ENCODE data around the gene CDC34. TPM values are rescaled to one million over a fixed set of nuclear protein-coding genes. Genes with fewer than 3 reads are reported as not detected.

The CDC34 gene
- total RNA-seq, 1 donor from 2014 or later: 126 TPM

- Mint-ChIP-seq H3K27me3 (ENCODE audit: unreplicated experiment) (peaks cover 20% of the 10 kb centered on the region), H3K4me3 (ENCODE audit: unreplicated experiment) (no peak overlapping the region), H3K27ac (ENCODE audit: unreplicated experiment) (no peak overlapping the region), H3K36me3 (ENCODE audit: low read depth, unreplicated experiment) (peaks cover 15% of the 10 kb centered on the region), H3K9me3 (ENCODE audit: unreplicated experiment) (no peaks in the 10 kb centered on the region), H3K4me1 (ENCODE audit: unreplicated experiment) (peaks cover 9% of the 10 kb centered on the region)
- no peak for TF ChIP-seq CTCF (IDR thresholded peaks at IDR 0.05; ENCODE audit: unreplicated experiment)
- no peak for DNase-seq (ENCODE audit: low spot score)
These were observed 13.6 kb upstream of the CDC34 start for GRCh38 chr19:517721-518597.

DNA sequence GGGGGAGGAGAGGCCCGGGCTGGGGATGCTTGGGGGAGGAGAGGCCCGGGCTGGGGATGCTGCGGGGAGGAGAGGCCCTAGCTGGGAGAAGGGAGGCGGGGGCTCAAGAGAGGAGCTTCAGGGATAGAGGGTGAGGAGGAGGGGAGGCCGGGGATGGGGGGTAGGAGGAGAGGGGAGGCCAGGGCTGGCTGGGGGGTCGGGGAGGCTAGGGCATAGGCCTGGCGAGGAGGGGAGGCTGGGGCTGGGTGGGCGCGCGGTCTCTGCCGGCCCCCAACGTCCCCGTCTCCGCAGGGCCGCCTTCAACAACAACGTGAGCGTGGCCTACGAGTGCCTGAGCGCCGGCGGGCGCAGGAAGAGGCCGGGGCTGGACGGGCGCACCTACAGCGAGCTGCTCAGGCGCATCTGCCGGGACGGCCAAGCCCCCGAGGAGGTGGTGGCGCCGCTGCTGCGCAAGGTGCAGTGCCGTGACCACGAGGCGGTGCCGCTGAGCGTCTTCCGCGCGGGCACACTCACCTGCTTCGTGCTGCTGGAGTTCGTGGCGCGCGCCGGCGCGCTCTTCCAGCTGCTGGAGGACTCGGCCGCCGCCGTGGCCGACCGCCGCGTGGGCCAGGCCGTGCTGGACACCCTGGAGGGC, 12.8 kb upstream of the CDC34 start:
- no peak for TF ChIP-seq CTCF (IDR thresholded peaks at IDR 0.05; ENCODE audit: unreplicated experiment)
- H3K9me3 Mint-ChIP-seq (ENCODE audit: unreplicated experiment): no peaks in the 10 kb centered on the region
- H3K27ac Mint-ChIP-seq (ENCODE audit: unreplicated experiment): no peak overlapping the region
- H3K4me1 Mint-ChIP-seq (ENCODE audit: unreplicated experiment): peaks cover 9% of the 10 kb centered on the region
- H3K36me3 Mint-ChIP-seq (ENCODE audit: low read depth, unreplicated experiment): peaks cover 10% of the 10 kb centered on the region
- peaks cover 20% of the 10 kb centered on the region for H3K27me3 Mint-ChIP-seq (ENCODE audit: unreplicated experiment)
- no peak overlapping the region for H3K4me3 Mint-ChIP-seq (ENCODE audit: unreplicated experiment)
- no peak for DNase-seq (ENCODE audit: low spot score)

DNA sequence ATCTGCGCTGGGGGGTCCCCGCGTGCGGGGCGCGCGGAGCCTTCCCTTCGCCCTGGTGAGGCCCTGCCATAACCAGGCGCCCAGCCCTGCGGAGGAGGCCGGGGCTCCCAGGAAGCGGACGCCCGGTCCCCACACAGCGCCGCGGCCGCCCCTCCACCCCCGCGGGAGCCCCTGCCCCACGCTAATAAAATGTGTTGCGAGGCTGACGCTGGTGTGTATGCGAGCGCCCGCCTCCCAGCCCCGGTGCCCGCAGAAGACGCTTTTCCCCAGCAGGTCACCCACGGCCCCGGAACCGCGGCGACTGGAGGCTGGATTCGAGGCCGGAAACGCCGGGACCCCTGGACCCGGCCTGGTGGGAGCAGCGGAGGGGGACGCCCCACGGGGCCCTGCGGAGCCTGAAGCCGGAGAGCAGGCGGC, 12.1 kb upstream of the CDC34 start:
- Mint-ChIP-seq H3K9me3 (ENCODE audit: unreplicated experiment) (no peaks in the 10 kb centered on the region), H3K27ac (ENCODE audit: unreplicated experiment) (no peak overlapping the region), H3K4me1 (ENCODE audit: unreplicated experiment) (peaks cover 6% of the 10 kb centered on the region), H3K4me3 (ENCODE audit: unreplicated experiment) (no peak overlapping the region), H3K27me3 (ENCODE audit: unreplicated experiment) (peaks cover 17% of the 10 kb centered on the region), H3K36me3 (ENCODE audit: low read depth, unreplicated experiment) (peaks cover 3% of the 10 kb centered on the region)
- DNase-seq (ENCODE audit: low spot score): no peak
- no peak for TF ChIP-seq CTCF (IDR thresholded peaks at IDR 0.05; ENCODE audit: unreplicated experiment)

DNA sequence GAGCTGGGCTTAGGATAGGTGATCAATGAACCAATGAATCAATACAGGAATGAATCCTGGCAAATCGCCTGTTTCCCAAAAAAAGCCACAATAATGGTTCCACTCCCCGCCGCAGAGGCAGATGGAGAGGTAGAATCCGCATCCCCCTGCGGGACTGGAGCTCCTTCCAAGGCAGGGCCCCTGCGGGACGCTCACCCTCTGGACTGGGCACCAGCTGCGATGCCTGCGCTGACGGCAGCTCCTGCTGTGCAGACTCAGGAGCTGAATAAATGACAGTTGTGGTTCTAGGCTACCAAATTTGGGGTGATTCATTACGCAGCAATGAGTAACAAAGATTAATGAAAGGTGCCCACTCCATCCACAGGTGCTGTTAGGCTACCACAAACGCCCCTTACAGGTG, 8.8 kb upstream of the CDC34 start:
- Mint-ChIP-seq H3K4me3 (ENCODE audit: unreplicated experiment) (no peak overlapping the region), H3K9me3 (ENCODE audit: unreplicated experiment) (no peaks in the 10 kb centered on the region), H3K4me1 (ENCODE audit: unreplicated experiment) (no peaks in the 10 kb centered on the region), H3K36me3 (ENCODE audit: low read depth, unreplicated experiment) (no peaks in the 10 kb centered on the region), H3K27me3 (ENCODE audit: unreplicated experiment) (peaks cover 11% of the 10 kb centered on the region), H3K27ac (ENCODE audit: unreplicated experiment) (no peak overlapping the region)
- no peak for TF ChIP-seq CTCF (IDR thresholded peaks at IDR 0.05; ENCODE audit: unreplicated experiment)
- DNase-seq (ENCODE audit: low spot score): no peak
